ENCODE data around the gene GPLD1.

The GPLD1 gene

GRCh38 chr6:24497254-24497970 lies 8.0 kb upstream of the GPLD1 start:
- no peak for DNase-seq (ENCODE audit: low read depth)

- peak; percentile 59 for DNase-seq (ENCODE audit: low read depth)
These were observed 5.7 kb upstream of the GPLD1 start, which contains the start of gene ALDH5A1 for GRCh38 chr6:24494821-24495795. Gene ALDH5A1 (plus strand): TSS chr6:24494969. CDS start chr6:24494997, 28 bp downstream.

- no peak for DNase-seq (ENCODE audit: low read depth)
These were observed 4.8 kb upstream of the GPLD1 start for GRCh38 chr6:24493945-24494820.

- DNase-seq (ENCODE audit: low read depth), result no peak
These were observed 3.1 kb upstream of the GPLD1 start for GRCh38 chr6:24492475-24492874.

GRCh38 chr6:24490948-24491347 lies 1.6 kb upstream of the GPLD1 start:
- no peak for DNase-seq (ENCODE audit: low read depth)

- DNase-seq (ENCODE audit: low read depth), result peak; percentile 89
These were observed 503 bp upstream of the GPLD1 start for GRCh38 chr6:24489881-24490280.

GRCh38 chr6:24486065-24486464 lies 3.3 kb downstream of the GPLD1 start:
- DNase-seq (ENCODE audit: low read depth), result no peak

- DNase-seq (ENCODE audit: low read depth), result peak; percentile 88
These were observed 4.6 kb downstream of the GPLD1 start for GRCh38 chr6:24484657-24485323.

GRCh38 chr6:24481449-24481848 lies 7.9 kb downstream of the GPLD1 start:
- DNase-seq (ENCODE audit: low read depth), result no peak

- DNase-seq (ENCODE audit: low read depth), result no peak
These were observed 8.7 kb downstream of the GPLD1 start for GRCh38 chr6:24480705-24481104.

- peak; percentile 34 for DNase-seq (ENCODE audit: low read depth)
These were observed 10.5 kb downstream of the GPLD1 start for GRCh38 chr6:24478903-24479302.

GRCh38 chr6:24477070-24477469 lies 12.3 kb downstream of the GPLD1 start:
- DNase-seq (ENCODE audit: low read depth), result no peak

GRCh38 chr6:24476631-24477030 lies 12.7 kb downstream of the GPLD1 start:
- no peak for DNase-seq (ENCODE audit: low read depth)

GRCh38 chr6:24472181-24472580 lies 17.2 kb downstream of the GPLD1 start:
- no peak for DNase-seq (ENCODE audit: low read depth)

- no peak for DNase-seq (ENCODE audit: low read depth)
These were observed 19.6 kb downstream of the GPLD1 start for GRCh38 chr6:24469811-24470210.

GRCh38 chr6:24464253-24465038 lies 24.9 kb downstream of the GPLD1 start:
- no peak for DNase-seq (ENCODE audit: low read depth)

- no peak for DNase-seq (ENCODE audit: low read depth)
These were observed 28.4 kb downstream of the GPLD1 start for GRCh38 chr6:24460966-24461365.

- peak; percentile 89 for DNase-seq (ENCODE audit: low read depth)
These were observed 30.4 kb downstream of the GPLD1 start for GRCh38 chr6:24458941-24459340.

- DNase-seq (ENCODE audit: low read depth), result peak; percentile 91
These were observed 31.2 kb downstream of the GPLD1 start for GRCh38 chr6:24458134-24458533.

GRCh38 chr6:24455061-24455460 lies 34.3 kb downstream of the GPLD1 start:
- no peak for DNase-seq (ENCODE audit: low read depth)

GRCh38 chr6:24454452-24454851 lies 34.9 kb downstream of the GPLD1 start:
- DNase-seq (ENCODE audit: low read depth), result no peak

All from amniotic epithelial cell (primary cell).